ENCODE results near the gene FBLN5.

Gene FBLN5

GRCh38 chr14:91889477-91890211, 57.9 kb downstream of the FBLN5 start:
- no peak overlapping the region for H2AFZ ChIP-seq (ENCODE audit: low read length)
- H3F3A ChIP-seq (ENCODE audit: insufficient read depth, low read length) = no peaks in the 10 kb centered on the region
- no peak overlapping the region for H3K27ac ChIP-seq (ENCODE audit: low read depth, low read length, poor library complexity, severe bottlenecking)
- H3K27me3 ChIP-seq (ENCODE audit: insufficient read depth, low read length) = no peaks in the 10 kb centered on the region
- H3K79me2 ChIP-seq (ENCODE audit: insufficient read depth, low read length) = no peaks in the 10 kb centered on the region
- no peaks in the 10 kb centered on the region for H4K20me1 ChIP-seq (ENCODE audit: insufficient read depth, low read length)
- H3K4me1 ChIP-seq (ENCODE audit: insufficient read depth, low read length, severe bottlenecking) = peaks cover 21% of the 10 kb centered on the region
- H3K9ac ChIP-seq (ENCODE audit: low read length) = no peak overlapping the region
- no peak overlapping the region for H3K4me3 ChIP-seq (ENCODE audit: low read depth, low read length, poor library complexity, severe bottlenecking)
- no peaks in the 10 kb centered on the region for H3K9me2 ChIP-seq (ENCODE audit: low read depth, low read length)
- no peaks in the 10 kb centered on the region for H3K36me3 ChIP-seq (ENCODE audit: insufficient read depth, low read length)
- H3K4me2 ChIP-seq (ENCODE audit: low read length) = no peak overlapping the region
- no peaks in the 10 kb centered on the region for H3K9me3 ChIP-seq (ENCODE audit: low read length)
- TF ChIP-seq EZH2 (IDR thresholded peaks at IDR 0.05; ENCODE audit: borderline replicate concordance, low read length) = no peak
- no peak for TF ChIP-seq CTCF (IDR thresholded peaks at IDR 0.05; ENCODE audit: low read length)

GRCh38 chr14:91888641-91889476, 58.6 kb downstream of the FBLN5 start:
- H3K27me3 ChIP-seq (ENCODE audit: insufficient read depth, low read length) = no peaks in the 10 kb centered on the region
- no peaks in the 10 kb centered on the region for H3K9me3 ChIP-seq (ENCODE audit: low read length)
- peaks cover 21% of the 10 kb centered on the region for H3K4me1 ChIP-seq (ENCODE audit: insufficient read depth, low read length, severe bottlenecking)
- H3K4me3 ChIP-seq (ENCODE audit: low read depth, low read length, poor library complexity, severe bottlenecking) = no peak overlapping the region
- no peak overlapping the region for H2AFZ ChIP-seq (ENCODE audit: low read length)
- no peak overlapping the region for H3K9ac ChIP-seq (ENCODE audit: low read length)
- no peaks in the 10 kb centered on the region for H3K9me2 ChIP-seq (ENCODE audit: low read depth, low read length)
- H3K27ac ChIP-seq (ENCODE audit: low read depth, low read length, poor library complexity, severe bottlenecking) = no peak overlapping the region
- no peaks in the 10 kb centered on the region for H4K20me1 ChIP-seq (ENCODE audit: insufficient read depth, low read length)
- no peak overlapping the region for H3K4me2 ChIP-seq (ENCODE audit: low read length)
- no peaks in the 10 kb centered on the region for H3K79me2 ChIP-seq (ENCODE audit: insufficient read depth, low read length)
- TF ChIP-seq EZH2 (IDR thresholded peaks at IDR 0.05; ENCODE audit: borderline replicate concordance, low read length) (no peak), CTCF (IDR thresholded peaks at IDR 0.05; ENCODE audit: low read length) (no peak)
- no peaks in the 10 kb centered on the region for H3K36me3 ChIP-seq (ENCODE audit: insufficient read depth, low read length)
- no peaks in the 10 kb centered on the region for H3F3A ChIP-seq (ENCODE audit: insufficient read depth, low read length)

- no peaks in the 10 kb centered on the region for H3K9me2 ChIP-seq (ENCODE audit: low read depth, low read length)
- H3F3A ChIP-seq (ENCODE audit: insufficient read depth, low read length) = no peaks in the 10 kb centered on the region
- no peak overlapping the region for H3K4me3 ChIP-seq (ENCODE audit: low read depth, low read length, poor library complexity, severe bottlenecking)
- H3K27ac ChIP-seq (ENCODE audit: low read depth, low read length, poor library complexity, severe bottlenecking) = no peak overlapping the region
- peaks cover 12% of the 10 kb centered on the region for H3K4me1 ChIP-seq (ENCODE audit: insufficient read depth, low read length, severe bottlenecking)
- H3K27me3 ChIP-seq (ENCODE audit: insufficient read depth, low read length) = no peaks in the 10 kb centered on the region
- H3K9ac ChIP-seq (ENCODE audit: low read length) = no peak overlapping the region
- no peaks in the 10 kb centered on the region for H3K36me3 ChIP-seq (ENCODE audit: insufficient read depth, low read length)
- no peak overlapping the region for H2AFZ ChIP-seq (ENCODE audit: low read length)
- TF ChIP-seq CTCF (IDR thresholded peaks at IDR 0.05; ENCODE audit: low read length) = no peak
- TF ChIP-seq EZH2 (IDR thresholded peaks at IDR 0.05; ENCODE audit: borderline replicate concordance, low read length) = no peak
- H3K4me2 ChIP-seq (ENCODE audit: low read length) = no peak overlapping the region
- H4K20me1 ChIP-seq (ENCODE audit: insufficient read depth, low read length) = no peaks in the 10 kb centered on the region
- no peaks in the 10 kb centered on the region for H3K9me3 ChIP-seq (ENCODE audit: low read length)
- no peaks in the 10 kb centered on the region for H3K79me2 ChIP-seq (ENCODE audit: insufficient read depth, low read length)
Observed at GRCh38 chr14:91886961-91887360, 60.5 kb downstream of the FBLN5 start.

All from OCI-LY1 (cell line).